Loucy (cell line): ENCODE data around the gene CREBBP.

ENCODE experiments used
- EZH2phosphoT487 ChIP-seq: fragments of 200-600 bp; IDR thresholded peaks from 2 replicates; pipeline ENCODE4 v1.6.1; 2018; ENCODE audit warnings: antibody characterized with exemption, mild to moderate bottlenecking, moderate library complexity, borderline replicate concordance
- TF ChIP-seq, protein P1 (sequence below): fragments of 200-600 bp; sonication (generic); conservative IDR thresholded peaks from 2 replicates; pipeline ENCODE4 v1.5.1; 2014; ENCODE audit warnings: mild to moderate bottlenecking, antibody characterized with exemption, low read length

- TF ChIP-seq, protein P1, sequence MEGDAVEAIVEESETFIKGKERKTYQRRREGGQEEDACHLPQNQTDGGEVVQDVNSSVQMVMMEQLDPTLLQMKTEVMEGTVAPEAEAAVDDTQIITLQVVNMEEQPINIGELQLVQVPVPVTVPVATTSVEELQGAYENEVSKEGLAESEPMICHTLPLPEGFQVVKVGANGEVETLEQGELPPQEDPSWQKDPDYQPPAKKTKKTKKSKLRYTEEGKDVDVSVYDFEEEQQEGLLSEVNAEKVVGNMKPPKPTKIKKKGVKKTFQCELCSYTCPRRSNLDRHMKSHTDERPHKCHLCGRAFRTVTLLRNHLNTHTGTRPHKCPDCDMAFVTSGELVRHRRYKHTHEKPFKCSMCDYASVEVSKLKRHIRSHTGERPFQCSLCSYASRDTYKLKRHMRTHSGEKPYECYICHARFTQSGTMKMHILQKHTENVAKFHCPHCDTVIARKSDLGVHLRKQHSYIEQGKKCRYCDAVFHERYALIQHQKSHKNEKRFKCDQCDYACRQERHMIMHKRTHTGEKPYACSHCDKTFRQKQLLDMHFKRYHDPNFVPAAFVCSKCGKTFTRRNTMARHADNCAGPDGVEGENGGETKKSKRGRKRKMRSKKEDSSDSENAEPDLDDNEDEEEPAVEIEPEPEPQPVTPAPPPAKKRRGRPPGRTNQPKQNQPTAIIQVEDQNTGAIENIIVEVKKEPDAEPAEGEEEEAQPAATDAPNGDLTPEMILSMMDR = no peak
- TF ChIP-seq EZH2phosphoT487 = no peak
Measured at GRCh38 chr16:3687021-3687420, 193.5 kb downstream of the CREBBP start.
